ENCODE data around the gene PCDHGB3. TPM values are rescaled to one million over a fixed set of nuclear protein-coding genes. Genes with fewer than 3 reads are reported as not detected.
A peak's percentile ranks its signal among the peaks of the same experiment; 100 is the strongest.

The PCDHGB3 gene
- total RNA-seq, 1 donor from 2014 or later, result 0.46 TPM

- Mint-ChIP-seq H3K4me1 (ENCODE audit: low read depth) (peaks cover 10% of the 10 kb centered on the region), H3K36me3 (ENCODE audit: low read depth) (peaks cover 7% of the 10 kb centered on the region), H3K27ac (no peak overlapping the region), H3K4me3 (ENCODE audit: low read depth) (peak overlapping the region; percentile 81), H3K9me3 (peaks cover 19% of the 10 kb centered on the region), H3K27me3 (ENCODE audit: low read depth) (peaks cover 59% of the 10 kb centered on the region)
- intact Hi-C loops (cut with micrococcal nuclease), result loop anchor here (2.0 to 5.0 kb wide), 4 partner anchors 56 to 143 kb away; partner anchors contain the start of genes PCDHGA2, PCDHGA4, PCDHGB2 and PCDHGC3
- DNase-seq (ENCODE audit: low spot score), result no peak
Observed at GRCh38 chr5:141421489-141421855, 51.4 kb downstream of the PCDHGB3 start.

Other genes with a start within 250 kb of the PCDHGB3 start
- not detected in 2 replicates for gene PCDHB4, start 248.4 kb upstream of the PCDHGB3 start, total RNA-seq
- gene PCDHB5, start 235.0 kb upstream of the PCDHGB3 start, total RNA-seq, result not detected in 2 replicates
- gene PCDHB6, start 220.2 kb upstream of the PCDHGB3 start, total RNA-seq, result not detected in 2 replicates
- 0.07 TPM in 1 of 2 replicates, not detected in the other for gene PCDHB7, start 197.6 kb upstream of the PCDHGB3 start, total RNA-seq
- not detected in 2 replicates for gene PCDHB8, start 192.5 kb upstream of the PCDHGB3 start, total RNA-seq
- gene PCDHB16, start 187.9 kb upstream of the PCDHGB3 start, total RNA-seq, result not detected in 2 replicates
- gene PCDHB9, start 183.1 kb upstream of the PCDHGB3 start, total RNA-seq, result not detected in 2 replicates
- gene PCDHB10, start 177.9 kb upstream of the PCDHGB3 start, total RNA-seq, result not detected in 2 replicates
- not detected in 2 replicates for gene PCDHB11, start 170.6 kb upstream of the PCDHGB3 start, total RNA-seq
- gene PCDHB12, start 161.5 kb upstream of the PCDHGB3 start, total RNA-seq, result not detected in 2 replicates
- gene PCDHB13, start 156.3 kb upstream of the PCDHGB3 start, total RNA-seq, result 0.02 TPM in 1 of 2 replicates, not detected in the other
- not detected in 2 replicates for gene PCDHB14, start 146.9 kb upstream of the PCDHGB3 start, total RNA-seq
- not detected in 2 replicates for gene PCDHB15, start 124.8 kb upstream of the PCDHGB3 start, total RNA-seq
- 0.16 TPM in 1 of 2 replicates, not detected in the other for gene SLC25A2, start 66.2 kb upstream of the PCDHGB3 start, total RNA-seq
- 67.1 and 70.5 TPM in 2 replicates for gene TAF7, start 49.5 kb upstream of the PCDHGB3 start, total RNA-seq
- 0.09 and 0.14 TPM in 2 replicates for gene PCDHGA1, start 39.7 kb upstream of the PCDHGB3 start, total RNA-seq
- 0.09 and 0.11 TPM in 2 replicates for gene PCDHGA2, start 31.5 kb upstream of the PCDHGB3 start, total RNA-seq
- 0.11 and 0.16 TPM in 2 replicates for gene PCDHGA3, start 26.4 kb upstream of the PCDHGB3 start, total RNA-seq
- gene PCDHGB1, start 20.1 kb upstream of the PCDHGB3 start, total RNA-seq, result 0.16 and 0.48 TPM in 2 replicates
- 0.44 and 0.57 TPM in 2 replicates for gene PCDHGA4, start 15.2 kb upstream of the PCDHGB3 start, total RNA-seq
- gene PCDHGB2, start 10.2 kb upstream of the PCDHGB3 start, total RNA-seq, result 0.85 and 0.91 TPM in 2 replicates
- gene PCDHGA5, start 6.1 kb upstream of the PCDHGB3 start, total RNA-seq, result 0.43 and 0.51 TPM in 2 replicates
- 0.48 and 0.55 TPM in 2 replicates for gene PCDHGA6, start 3.6 kb downstream of the PCDHGB3 start, total RNA-seq
- gene PCDHGA7, start 12.5 kb downstream of the PCDHGB3 start, total RNA-seq, result 0.16 and 0.30 TPM in 2 replicates
- gene PCDHGB4, start 17.5 kb downstream of the PCDHGB3 start, total RNA-seq, result 0.28 and 0.34 TPM in 2 replicates
- gene PCDHGA8, start 22.4 kb downstream of the PCDHGB3 start, total RNA-seq, result 0.07 and 0.23 TPM in 2 replicates
- 0.62 and 0.92 TPM in 2 replicates for gene PCDHGB5, start 27.7 kb downstream of the PCDHGB3 start, total RNA-seq
- 0.23 and 0.32 TPM in 2 replicates for gene PCDHGA9, start 32.5 kb downstream of the PCDHGB3 start, total RNA-seq
- gene PCDHGB6, start 37.8 kb downstream of the PCDHGB3 start, total RNA-seq, result 0.21 and 0.34 TPM in 2 replicates
- gene PCDHGA10, start 42.7 kb downstream of the PCDHGB3 start, total RNA-seq, result 0.21 and 0.34 TPM in 2 replicates
- gene PCDHGB7, start 47.4 kb downstream of the PCDHGB3 start, total RNA-seq, result 0.18 and 0.23 TPM in 2 replicates
- 0.21 and 0.39 TPM in 2 replicates for gene PCDHGA11, start 50.8 kb downstream of the PCDHGB3 start, total RNA-seq
- gene PCDHGA12, start 60.3 kb downstream of the PCDHGB3 start, total RNA-seq, result 0.11 and 0.16 TPM in 2 replicates
- gene PCDHGC3, start 105.7 kb downstream of the PCDHGB3 start, total RNA-seq, result 0.21 and 0.23 TPM in 2 replicates
- gene PCDHGC4, start 114.8 kb downstream of the PCDHGB3 start, total RNA-seq, result not detected in 2 replicates
- gene PCDHGC5, start 118.8 kb downstream of the PCDHGB3 start, total RNA-seq, result not detected in 2 replicates
- 228 and 234 TPM in 2 replicates for gene DIAPH1, start 248.8 kb downstream of the PCDHGB3 start, total RNA-seq

Data from activated T-helper 2 cell treated with anti-CD3 and anti-CD28 coated beads, Interferon-gamma antibody, Interleukin-2, Interleukin-4, amounts not matched to agents 10 μg/mL and 5 μg/mL and 100 μg/mL, durations not matched to agents 14 hours and 24 hours and 36 hours (primary cell).